ENCODE results near the gene EML3. TPM values are rescaled to one million over a fixed set of nuclear protein-coding genes. Genes with fewer than 3 reads are reported as not detected.
"Not testable (repeated sequence)": the region's sequence is repeated elsewhere in the genome, so short reads cannot be mapped to it uniquely, and the experiment has no call there.

Gene EML3
- total RNA-seq, 2 donors from 2014 or later, result 169 to 174 TPM

- ATAC-seq (peak; percentile 99), DNase-seq (peak; percentile 94 to 98 (median 97))
- Mint-ChIP-seq H3K27ac (peak within 1 kb of the TSS; percentile 96), H3K4me1 (peaks cover 13% of the 10 kb centered on the region), H3K36me3 (ENCODE audit: low read depth) (no peaks in the 10 kb centered on the region), H3K4me3 (peak within 1 kb of the TSS; percentile 98), H3K27me3 (no peaks in the 10 kb centered on the region)
- H3K9me3 ChIP-seq (ENCODE audit: control insufficient read depth, low read length, poor library complexity, severe bottlenecking), result no peaks in the 10 kb centered on the region
These were observed 33.6 kb upstream of the EML3 start, which contains the start of gene GANAB for GRCh38 chr11:62645946-62646824. Gene GANAB, minus strand, starts transcription at chr11:62646613. Its CDS starts 14 bp downstream, at chr11:62646599.

DNA sequence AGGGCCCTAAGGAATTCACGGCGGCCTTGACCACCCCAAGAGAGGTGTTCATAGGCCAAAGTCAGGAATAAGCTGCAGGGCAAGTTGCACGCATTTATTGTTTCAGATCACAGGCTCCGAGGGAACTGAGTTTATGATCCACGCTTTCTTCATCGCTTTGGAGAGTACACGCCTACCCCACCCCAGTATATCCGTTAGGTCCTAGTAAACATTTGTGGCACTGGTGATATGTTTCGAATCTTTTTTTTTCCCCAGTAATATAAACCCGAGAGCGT, 33.0 kb upstream of the EML3 start:
- Mint-ChIP-seq H3K27me3 (no peaks in the 10 kb centered on the region), H3K4me1 (peaks cover 15% of the 10 kb centered on the region), H3K27ac (peak overlapping the region; percentile 96), H3K4me3 (peak overlapping the region; percentile 98), H3K36me3 (ENCODE audit: low read depth) (no peaks in the 10 kb centered on the region)
- no peak for DNase-seq
- H3K9me3 ChIP-seq (ENCODE audit: control insufficient read depth, low read length, poor library complexity, severe bottlenecking), result no peaks in the 10 kb centered on the region
- no peak for ATAC-seq

GRCh38 chr11:62644220-62644619, 31.6 kb upstream of the EML3 start:
- H3K27me3 Mint-ChIP-seq, result no peaks in the 10 kb centered on the region
- H3K4me3 Mint-ChIP-seq, result no peak overlapping the region
- peaks cover 4% of the 10 kb centered on the region for H3K36me3 Mint-ChIP-seq (ENCODE audit: low read depth)
- no peaks in the 10 kb centered on the region for H3K9me3 ChIP-seq (ENCODE audit: control insufficient read depth, low read length, poor library complexity, severe bottlenecking)
- ATAC-seq (no peak), DNase-seq (no peak)
- H3K27ac Mint-ChIP-seq, result no peak overlapping the region
- peaks cover 21% of the 10 kb centered on the region for H3K4me1 Mint-ChIP-seq

DNA sequence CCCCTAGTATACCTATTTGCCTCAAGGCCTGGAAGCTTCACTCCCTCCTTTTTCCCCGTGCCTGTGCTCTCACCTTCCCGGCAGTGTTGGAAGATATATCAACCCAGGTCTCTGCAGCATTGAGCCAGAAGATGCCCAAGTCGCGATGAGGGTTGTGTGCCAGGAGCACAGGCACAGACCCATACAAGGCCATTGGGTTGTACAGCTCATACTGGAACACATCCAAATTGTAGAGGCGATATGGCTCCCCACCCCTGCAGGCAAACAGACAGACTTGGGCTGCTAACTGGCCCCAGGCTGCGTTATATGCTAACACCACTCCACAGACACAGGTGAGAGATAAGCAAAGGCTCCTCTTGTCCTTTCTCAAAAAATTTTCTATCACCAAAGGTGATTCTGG, 19.9 kb upstream of the EML3 start:
- Mint-ChIP-seq H3K4me3 (no peak overlapping the region), H3K27me3 (no peaks in the 10 kb centered on the region), H3K4me1 (peaks cover 9% of the 10 kb centered on the region), H3K36me3 (ENCODE audit: low read depth) (peaks cover 11% of the 10 kb centered on the region), H3K27ac (peak overlapping the region; percentile 73)
- ATAC-seq, result no peak
- no peak for DNase-seq
- H3K9me3 ChIP-seq (ENCODE audit: control insufficient read depth, low read length, poor library complexity, severe bottlenecking), result no peaks in the 10 kb centered on the region

- no peak for DNase-seq
- no peaks in the 10 kb centered on the region for H3K9me3 ChIP-seq (ENCODE audit: control insufficient read depth, low read length, poor library complexity, severe bottlenecking)
- H3K27me3 Mint-ChIP-seq, result no peaks in the 10 kb centered on the region
- peak overlapping the region; percentile 49 for H3K27ac Mint-ChIP-seq
- peaks cover 10% of the 10 kb centered on the region for H3K36me3 Mint-ChIP-seq (ENCODE audit: low read depth)
- no peak overlapping the region for H3K4me3 Mint-ChIP-seq
- no peak for ATAC-seq
- peaks cover 8% of the 10 kb centered on the region for H3K4me1 Mint-ChIP-seq
These were observed 15.1 kb upstream of the EML3 start for GRCh38 chr11:62627713-62628112.

DNA sequence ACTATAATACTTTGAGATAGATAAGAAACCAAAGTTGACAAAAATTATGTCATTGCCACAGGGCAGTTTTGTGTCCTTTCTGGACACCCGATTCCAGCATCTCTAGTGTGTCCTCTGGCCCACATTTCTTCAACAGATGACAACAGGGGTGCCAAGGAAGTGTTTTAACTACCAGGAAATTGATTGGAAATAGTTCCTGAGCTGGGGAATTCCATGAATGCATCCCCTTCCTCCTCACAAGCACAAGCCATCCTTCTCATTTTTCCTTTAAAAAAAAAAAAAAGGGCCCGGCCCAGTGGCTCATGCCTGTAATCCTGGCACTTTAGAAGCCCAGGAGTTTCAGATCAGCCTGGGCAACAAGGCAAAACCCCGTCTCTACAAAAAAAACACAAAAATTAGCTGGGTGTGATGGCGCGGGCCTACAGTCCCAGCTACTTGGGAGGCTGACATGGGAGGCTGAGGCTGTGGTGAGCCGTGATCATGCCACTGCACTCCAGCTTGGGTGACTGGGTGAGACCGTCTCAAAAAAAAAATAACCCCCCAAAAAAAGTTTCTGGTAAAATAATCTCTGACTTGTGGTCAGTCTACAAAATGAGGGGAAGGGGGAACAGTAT, 10.0 kb upstream of the EML3 start:
- Mint-ChIP-seq H3K4me1 (peaks cover 21% of the 10 kb centered on the region), H3K4me3 (peak overlapping the region; percentile 92), H3K36me3 (ENCODE audit: low read depth) (peaks cover 4% of the 10 kb centered on the region), H3K27ac (peak overlapping the region; percentile 97), H3K27me3 (no peaks in the 10 kb centered on the region)
- ATAC-seq (no peak), DNase-seq (no peak)
- no peaks in the 10 kb centered on the region for H3K9me3 ChIP-seq (ENCODE audit: control insufficient read depth, low read length, poor library complexity, severe bottlenecking)

DNA sequence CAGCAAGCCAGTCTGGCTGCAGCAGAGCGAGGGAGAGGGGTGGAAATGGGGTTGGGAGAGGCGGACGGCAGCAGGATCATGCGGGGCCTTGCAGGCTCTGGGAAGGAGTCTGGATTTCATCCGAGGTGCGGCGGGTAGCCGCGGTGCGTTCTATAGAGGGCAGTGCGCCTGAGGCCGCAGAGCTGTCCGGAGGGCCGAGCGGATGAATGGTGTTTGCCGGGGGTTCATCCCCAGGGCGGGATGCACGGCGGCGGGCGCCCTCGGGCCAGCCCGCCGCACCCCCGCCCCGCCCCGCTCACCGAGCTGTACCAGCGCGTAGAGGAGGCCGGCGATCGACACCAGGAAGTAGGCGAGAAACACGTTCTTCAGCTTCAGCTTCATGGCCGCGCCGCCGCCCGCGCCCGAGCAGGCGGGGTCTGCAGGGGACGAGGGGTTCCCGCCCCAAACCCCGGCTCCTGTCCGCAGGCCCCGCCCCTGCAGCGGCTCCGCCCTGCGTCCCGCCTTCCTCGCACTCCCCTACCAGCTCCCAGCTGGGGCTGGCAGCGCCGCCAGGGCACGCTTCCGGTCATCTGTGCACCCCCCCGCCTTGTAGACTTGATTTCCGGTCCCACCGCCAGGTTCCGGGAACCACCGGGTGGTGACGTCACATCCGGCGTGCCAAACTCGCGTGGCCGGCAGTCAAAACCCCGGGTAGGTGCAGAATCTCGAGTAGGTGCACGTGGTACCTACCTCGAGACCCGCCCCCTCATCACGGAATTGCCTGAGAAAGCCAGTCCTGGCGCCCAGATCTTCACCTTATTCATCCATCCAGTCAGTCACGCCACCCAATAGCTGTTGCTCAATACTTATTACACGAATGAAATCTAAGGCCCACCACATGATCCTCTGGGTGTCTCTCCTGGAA, 9.2 kb upstream of the EML3 start, which contains the start of gene B3GAT3:
TSS of gene B3GAT3 (minus strand) at position 420 of the 904 bp plus-strand sequence. CDS start at position 381, 39 bp downstream.
- Mint-ChIP-seq H3K4me3 (peak within 1 kb of the TSS; percentile 99), H3K27me3 (no peaks in the 10 kb centered on the region), H3K36me3 (ENCODE audit: low read depth) (no peaks in the 10 kb centered on the region), H3K27ac (peak within 1 kb of the TSS; percentile 97), H3K4me1 (peaks cover 17% of the 10 kb centered on the region)
- DNase-seq (peak; percentile 91 to 95 (median 93)), ATAC-seq (peak; percentile 87)
- H3K9me3 ChIP-seq (ENCODE audit: control insufficient read depth, low read length, poor library complexity, severe bottlenecking), result no peaks in the 10 kb centered on the region

GRCh38 chr11:62621027-62621566, 8.5 kb upstream of the EML3 start:
- Mint-ChIP-seq H3K36me3 (ENCODE audit: low read depth) (no peaks in the 10 kb centered on the region), H3K27ac (peak overlapping the region; percentile 97), H3K4me1 (peaks cover 17% of the 10 kb centered on the region), H3K4me3 (peak overlapping the region; percentile 99), H3K27me3 (no peaks in the 10 kb centered on the region)
- H3K9me3 ChIP-seq (ENCODE audit: control insufficient read depth, low read length, poor library complexity, severe bottlenecking), result no peaks in the 10 kb centered on the region
- DNase-seq, result no peak
- no peak for ATAC-seq

DNA sequence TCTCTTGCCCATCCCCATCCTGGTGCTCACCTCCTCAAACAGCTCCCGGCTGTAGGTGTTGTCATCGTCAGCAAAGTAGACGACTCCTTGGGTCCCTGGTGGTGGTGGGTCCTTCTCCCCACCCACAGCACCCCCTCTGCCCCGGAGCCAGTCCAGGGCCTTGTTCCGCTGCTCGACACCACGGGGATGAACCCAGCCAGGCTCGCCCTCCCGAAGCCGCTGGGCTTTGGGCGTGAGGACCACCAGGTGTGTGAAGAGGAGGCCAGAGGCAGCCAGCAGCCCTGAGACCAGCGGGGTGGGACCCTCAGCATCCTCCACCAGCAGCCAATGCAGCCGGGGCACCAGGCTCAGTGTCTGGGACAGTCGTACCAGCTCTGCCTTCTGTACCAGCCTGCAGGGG, 4.4 kb upstream of the EML3 start:
- peaks cover 25% of the 10 kb centered on the region for H3K4me1 Mint-ChIP-seq
- not testable (repeated sequence) for ATAC-seq

GRCh38 chr11:62615521-62615920, 2.9 kb upstream of the EML3 start:
- Mint-ChIP-seq H3K4me3 (no peak overlapping the region), H3K36me3 (ENCODE audit: low read depth) (no peaks in the 10 kb centered on the region), H3K27me3 (no peaks in the 10 kb centered on the region), H3K27ac (no peak overlapping the region), H3K4me1 (peaks cover 26% of the 10 kb centered on the region)
- no peak for ATAC-seq
- DNase-seq, result no peak
- H3K9me3 ChIP-seq (ENCODE audit: control insufficient read depth, low read length, poor library complexity, severe bottlenecking), result no peaks in the 10 kb centered on the region

More for the DNA sequence above, 4.4 kb upstream of the EML3 start:
- H3K9me3 ChIP-seq (ENCODE audit: control insufficient read depth, low read length, poor library complexity, severe bottlenecking); DNase-seq; H3K27me3 Mint-ChIP-seq; H3K4me3 Mint-ChIP-seq; H3K27ac Mint-ChIP-seq; H3K36me3 Mint-ChIP-seq (ENCODE audit: low read depth): not testable (repeated sequence)

- Mint-ChIP-seq H3K4me3 (peak overlapping the region; percentile 73), H3K36me3 (ENCODE audit: low read depth) (no peaks in the 10 kb centered on the region), H3K27ac (peak overlapping the region; percentile 57), H3K4me1 (peaks cover 31% of the 10 kb centered on the region), H3K27me3 (no peaks in the 10 kb centered on the region)
- ATAC-seq (no peak), DNase-seq (no peak)
- no peaks in the 10 kb centered on the region for H3K9me3 ChIP-seq (ENCODE audit: control insufficient read depth, low read length, poor library complexity, severe bottlenecking)
These were observed 1.7 kb upstream of the EML3 start for GRCh38 chr11:62614275-62614674.

DNA sequence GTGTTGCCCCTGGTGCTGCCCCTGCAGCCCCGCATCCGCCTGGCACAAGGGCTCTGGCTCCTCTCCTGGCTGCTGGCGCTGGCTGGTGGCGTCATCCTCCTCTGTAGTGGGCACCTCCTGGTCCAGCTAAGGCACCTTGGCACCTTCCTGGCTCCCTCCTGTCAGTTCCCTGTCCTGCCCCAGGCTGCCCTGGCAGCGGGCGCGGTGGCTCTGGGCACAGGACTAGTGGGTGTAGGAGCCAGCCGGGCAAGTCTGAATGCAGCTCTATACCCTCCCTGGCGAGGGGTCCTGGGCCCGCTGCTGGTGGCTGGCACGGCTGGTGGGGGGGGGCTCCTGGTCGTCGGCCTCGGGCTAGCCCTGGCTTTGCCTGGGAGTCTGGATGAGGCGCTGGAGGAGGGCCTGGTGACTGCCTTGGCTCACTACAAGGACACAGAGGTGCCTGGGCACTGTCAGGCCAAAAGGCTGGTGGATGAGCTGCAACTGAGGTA, 760 bp upstream of the EML3 start:
- no peak for DNase-seq
- Mint-ChIP-seq H3K27ac (peak overlapping the region; percentile 57), H3K4me3 (peak overlapping the region; percentile 81), H3K36me3 (ENCODE audit: low read depth) (no peaks in the 10 kb centered on the region), H3K4me1 (peaks cover 33% of the 10 kb centered on the region), H3K27me3 (no peaks in the 10 kb centered on the region)
- ATAC-seq, result no peak
- no peaks in the 10 kb centered on the region for H3K9me3 ChIP-seq (ENCODE audit: control insufficient read depth, low read length, poor library complexity, severe bottlenecking)

All from T-helper 17 cell (primary cell).